NCI-H2171 treated with DMSO at 0.1 percent for 48 hours (cell line): Measurements from ENCODE around the gene CBLB.
"Not testable (repeated sequence)": the region's sequence is repeated elsewhere in the genome, so short reads cannot be mapped to it uniquely, and the experiment has no call there.

Experiments
- DNase-seq: peaks from one replicate; lab custom pipeline; 2025; lab: John Stamatoyannopoulos, UW

Gene CBLB

DNA sequence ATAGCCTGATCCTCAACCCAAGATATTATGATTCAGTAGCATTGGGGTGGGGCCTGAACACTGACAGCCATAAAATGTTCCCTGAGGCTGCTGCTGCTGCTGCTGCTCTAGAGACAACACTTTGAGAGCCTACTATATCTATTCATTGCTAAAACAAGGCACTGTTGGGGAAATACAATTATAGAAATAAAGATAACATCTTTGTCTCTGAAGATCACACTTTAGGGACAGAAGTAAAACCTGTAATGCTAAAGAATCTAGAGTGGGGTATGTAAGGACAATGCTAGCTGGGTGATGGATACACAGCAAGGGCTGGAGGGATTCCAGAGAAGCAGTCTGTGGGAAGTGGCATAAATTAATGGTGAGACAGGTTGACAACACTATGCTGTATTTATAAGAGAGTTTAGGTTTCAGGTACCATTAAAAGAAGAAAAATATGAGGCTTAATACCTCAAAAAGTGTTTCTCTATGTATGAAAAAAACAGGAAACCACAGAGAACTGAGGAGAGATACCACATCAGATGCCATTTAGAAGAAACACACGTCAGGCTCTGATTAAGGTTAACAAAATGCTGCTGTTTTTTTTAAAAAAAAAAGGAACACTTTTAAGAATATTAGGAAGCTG is 115.9 kb downstream of the CBLB start:
- no peak for DNase-seq

DNA sequence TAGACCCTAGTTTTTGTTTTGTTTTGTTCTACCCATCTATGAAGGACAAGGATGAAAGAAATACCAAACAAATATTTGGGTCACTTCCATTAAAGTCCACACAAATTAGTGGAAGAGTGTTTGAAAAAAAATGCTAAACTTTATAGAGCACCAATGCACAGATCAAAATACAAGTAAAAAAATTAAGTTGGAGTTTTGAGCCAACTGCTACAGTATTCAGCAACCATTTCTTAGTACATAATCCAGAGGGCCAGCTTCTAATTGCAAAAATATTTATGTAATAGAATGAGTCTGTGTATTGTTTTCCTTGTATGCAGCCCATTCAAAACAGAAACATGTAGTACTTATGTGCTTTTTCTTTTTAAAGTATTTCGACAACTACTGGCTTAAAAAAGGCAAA is 121.1 kb downstream of the CBLB start:
- DNase-seq: no peak

DNA sequence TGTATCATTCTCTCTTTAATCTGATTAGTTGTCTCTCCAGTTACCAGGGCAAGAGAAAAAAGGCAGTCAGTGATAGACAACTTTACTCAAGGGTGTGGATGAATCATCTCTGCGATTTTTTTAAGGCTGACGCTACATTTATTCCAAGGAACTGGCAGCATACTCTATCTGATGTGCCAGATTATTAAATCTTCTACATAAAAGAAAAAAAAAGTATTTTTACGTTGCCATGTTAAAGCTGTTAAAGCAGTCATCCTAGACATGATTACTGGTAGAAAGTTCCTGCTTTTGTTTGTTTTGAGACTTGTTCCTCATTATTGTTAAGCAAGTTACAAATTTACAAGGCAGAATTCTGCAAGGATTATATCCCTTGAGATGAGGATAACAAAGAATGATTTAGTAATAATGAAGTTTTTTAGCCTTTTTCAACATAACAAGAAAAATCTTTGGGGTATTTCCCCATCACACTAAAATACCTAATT is 121.7 kb downstream of the CBLB start:
- no peak for DNase-seq

DNA sequence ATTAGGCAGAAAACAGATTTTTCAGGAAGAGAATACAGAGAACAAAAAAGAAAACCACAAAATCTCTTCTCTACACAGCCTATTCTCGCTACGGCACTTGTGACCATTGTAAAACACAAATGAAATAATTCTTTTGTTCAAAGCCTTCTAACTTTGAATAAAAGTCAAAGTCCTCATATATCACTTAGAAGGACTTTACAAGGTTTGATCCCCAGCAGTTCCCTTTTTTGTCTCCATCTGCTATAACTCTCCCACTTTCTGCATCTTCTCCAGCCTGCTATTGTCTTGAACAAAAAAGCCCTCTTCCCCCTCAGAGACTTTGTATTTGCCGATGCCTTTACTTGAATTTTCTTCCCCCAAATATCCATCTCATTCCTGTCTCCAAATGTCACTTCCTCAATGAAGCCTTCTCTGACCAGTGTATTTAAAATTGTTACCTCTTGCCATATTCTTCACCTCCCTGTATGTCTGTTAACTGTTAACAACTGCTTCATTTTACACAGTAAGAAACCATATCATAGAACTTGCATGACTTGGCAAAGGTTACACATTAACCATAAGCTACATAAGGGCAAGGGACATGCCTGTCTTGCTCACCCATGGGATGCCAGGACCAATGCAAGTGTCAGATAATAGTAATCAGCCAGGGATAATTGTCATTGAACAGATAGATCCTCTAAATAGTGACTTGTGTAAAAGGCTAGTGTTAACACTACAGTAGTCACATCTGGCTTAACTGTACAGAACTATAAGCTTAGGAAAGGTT is 122.4 kb downstream of the CBLB start:
- no peak for DNase-seq

DNA sequence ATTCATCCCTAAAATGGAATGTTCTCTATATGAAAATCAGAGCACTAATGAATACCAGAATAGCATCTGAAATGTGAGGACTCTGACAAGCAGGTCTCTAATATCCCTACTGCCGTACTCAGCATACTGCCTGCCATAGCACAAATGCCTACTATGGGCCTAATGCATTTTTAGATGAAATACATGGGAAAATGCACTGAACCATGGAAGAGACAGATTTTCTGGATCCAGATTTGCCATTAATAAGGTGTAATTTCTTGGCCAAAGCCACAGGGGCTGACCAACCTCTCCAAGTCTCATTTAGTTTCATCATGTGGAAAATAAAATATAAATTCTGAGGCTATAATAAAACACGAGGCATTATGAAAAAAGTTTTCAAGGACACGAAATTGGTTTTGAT is 123.8 kb downstream of the CBLB start:
- no peak for DNase-seq

DNA sequence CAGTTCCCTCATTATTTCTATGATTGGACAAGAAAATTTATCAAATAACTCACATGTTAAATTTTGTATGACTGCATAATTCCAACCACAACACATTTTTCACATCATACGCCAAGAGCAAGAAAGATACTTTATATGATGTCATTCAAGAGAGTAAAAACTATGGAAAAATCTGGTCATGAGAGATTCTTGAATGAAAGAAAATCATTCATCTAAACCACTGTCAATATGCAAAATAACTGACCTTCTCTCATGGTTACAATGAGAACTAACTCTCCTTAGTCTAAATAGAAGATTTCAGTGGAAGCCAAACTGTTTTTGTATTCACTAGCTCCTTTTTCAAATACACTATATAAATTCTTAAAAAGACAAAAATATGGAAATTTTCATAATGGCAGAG is 124.6 kb downstream of the CBLB start:
- DNase-seq: no peak

DNA sequence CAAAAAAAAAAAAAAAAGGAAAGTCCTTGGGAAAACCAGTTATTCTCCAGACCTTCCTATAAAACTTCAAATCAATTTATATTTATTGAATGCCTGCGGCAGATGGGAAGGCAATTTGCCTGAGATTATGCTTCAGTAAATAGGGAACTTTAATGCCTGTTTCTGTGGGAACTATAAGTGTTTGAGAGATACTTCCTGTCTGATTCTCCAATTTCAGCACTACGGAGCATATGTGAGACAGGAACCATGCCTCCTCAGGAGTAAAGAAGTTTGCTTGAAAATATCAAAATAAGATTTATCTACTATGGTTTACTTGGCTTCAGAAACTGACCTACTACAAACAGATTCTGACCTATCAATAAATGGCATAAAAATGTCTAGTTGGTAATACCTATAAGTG is 135.5 kb downstream of the CBLB start:
- peak; percentile 50 for DNase-seq

DNA sequence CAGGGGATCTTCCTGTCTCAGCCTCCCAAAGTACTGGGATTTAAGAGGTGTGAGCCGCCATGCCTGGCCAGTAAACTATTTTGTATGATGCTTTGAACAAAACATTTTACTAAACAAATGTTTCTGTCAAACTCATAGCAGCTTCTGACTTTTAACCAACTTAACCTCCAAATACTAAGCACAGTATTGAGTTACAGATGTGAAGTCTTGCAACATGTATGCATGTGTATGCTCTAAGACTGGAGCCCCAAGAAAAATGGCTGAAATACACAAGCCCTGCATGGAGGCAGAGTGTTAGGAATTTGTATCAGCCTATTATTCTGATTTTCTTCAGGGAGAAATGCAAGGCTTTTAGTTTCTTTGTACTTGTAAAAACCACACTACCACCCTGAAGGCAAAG is 137.1 kb downstream of the CBLB start:
- DNase-seq: no peak

DNA sequence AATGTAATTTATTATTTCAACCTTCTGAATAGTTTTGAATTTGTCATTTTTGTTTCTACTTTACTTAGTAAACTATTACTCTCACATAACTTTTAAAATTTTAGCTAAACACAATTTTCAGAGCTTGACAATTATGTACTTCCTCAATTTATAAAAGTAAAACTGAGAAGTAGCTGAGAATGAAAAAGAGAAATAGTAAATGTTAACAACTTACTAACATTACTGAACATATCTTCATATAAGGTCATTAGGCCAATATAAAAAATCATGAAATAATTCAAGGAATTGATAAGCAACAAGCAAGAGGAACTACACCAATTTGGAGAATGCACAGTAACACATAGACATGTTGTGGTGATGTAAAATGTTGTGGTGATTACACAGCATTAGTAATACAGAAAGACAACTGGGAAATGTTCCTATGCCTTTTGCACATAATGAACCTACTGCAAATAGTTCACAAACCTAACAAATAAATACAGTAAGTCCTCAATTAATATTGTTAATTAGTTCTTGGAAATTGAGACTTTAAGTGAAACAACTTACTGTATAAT is 137.9 kb downstream of the CBLB start:
- DNase-seq: no peak

DNA sequence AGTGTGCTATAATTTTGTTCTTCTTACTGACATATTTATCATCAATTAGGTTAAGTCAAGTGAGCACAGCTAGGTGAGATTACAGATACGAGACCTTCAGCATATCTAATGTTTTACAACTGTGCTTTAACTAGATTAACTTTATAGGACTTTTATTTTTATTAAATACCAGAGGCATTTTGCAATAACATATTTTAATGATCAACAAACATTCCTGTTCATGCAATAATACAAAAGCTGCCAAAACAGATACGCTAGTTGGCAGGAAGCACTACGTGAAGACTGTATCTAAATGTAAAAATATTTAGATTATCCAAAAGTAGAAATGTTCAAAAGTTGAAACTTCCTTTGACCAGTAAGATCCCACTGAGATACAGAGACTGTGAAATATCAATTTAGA is 139.1 kb downstream of the CBLB start:
- no peak for DNase-seq

DNA sequence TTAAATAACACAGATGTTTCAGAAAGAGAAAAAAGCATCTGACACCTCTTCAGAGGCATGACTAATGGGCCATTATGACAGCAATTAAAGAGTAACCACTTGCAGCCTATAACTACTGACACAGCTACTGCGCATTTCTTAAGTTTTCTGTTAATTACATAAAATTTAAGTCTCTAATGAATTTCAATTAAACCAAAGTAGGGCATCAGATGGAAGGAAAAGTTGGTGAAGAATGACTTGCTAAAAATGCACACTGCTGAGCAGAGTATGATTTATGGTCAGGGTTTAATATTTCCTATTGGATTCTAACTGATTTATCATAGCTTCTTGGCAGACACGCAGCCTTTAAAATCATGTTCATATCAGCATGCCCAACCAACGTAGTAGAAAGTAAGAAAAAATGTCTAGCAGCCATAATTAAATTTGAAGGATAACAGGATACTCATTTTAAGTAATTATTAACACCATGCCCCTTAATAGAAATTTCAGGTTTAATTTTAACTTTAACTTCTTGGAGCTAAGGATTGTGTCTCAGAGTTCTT is 140.0 kb downstream of the CBLB start:
- DNase-seq: peak; percentile 32

DNA sequence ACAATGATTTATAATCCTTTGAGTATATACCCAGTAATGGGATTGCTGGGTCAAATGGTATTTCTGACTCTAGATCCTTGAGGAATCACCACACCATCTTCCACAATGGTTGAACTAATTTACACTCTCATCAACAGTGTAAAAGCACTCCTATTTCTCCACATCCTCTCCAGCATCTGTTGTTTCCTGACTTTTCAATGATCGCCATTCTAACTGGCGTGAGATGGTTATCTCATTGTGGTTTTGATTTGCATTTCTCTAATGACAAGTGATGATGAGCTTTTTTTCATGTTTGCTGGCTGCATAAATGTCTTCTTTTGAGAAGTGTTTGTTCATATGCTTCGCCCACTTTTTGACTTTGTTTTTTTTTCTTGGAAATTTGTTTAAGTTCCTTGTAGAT is 141.8 kb downstream of the CBLB start:
- not testable (repeated sequence) for DNase-seq

DNA sequence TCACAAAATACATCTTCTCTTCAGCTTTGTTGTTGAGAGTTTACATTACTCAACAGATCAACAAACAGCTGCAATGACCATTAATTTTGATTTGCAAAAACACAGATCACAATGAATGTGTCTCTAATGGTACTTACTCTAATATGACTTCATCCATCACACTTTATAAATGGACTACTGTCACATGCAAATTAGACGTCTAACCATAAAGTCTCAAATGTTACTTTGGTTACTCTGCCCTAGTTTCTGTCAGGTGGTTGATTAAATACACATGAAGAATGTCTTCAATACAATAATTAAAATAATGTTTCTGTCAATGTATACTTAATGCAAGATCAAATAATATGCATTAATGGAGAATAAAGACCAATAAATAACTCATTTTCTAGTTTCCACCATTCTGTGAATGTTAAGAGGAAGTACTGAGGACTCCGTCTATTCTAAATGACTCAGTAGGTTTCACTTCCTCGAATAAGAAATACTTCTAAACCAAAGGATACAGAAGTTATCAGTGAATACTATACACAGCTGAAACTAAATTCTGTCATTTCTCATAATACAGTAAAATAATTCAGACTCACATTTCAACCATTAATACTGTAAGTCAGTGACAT is 145.8 kb downstream of the CBLB start:
- DNase-seq: no peak

DNA sequence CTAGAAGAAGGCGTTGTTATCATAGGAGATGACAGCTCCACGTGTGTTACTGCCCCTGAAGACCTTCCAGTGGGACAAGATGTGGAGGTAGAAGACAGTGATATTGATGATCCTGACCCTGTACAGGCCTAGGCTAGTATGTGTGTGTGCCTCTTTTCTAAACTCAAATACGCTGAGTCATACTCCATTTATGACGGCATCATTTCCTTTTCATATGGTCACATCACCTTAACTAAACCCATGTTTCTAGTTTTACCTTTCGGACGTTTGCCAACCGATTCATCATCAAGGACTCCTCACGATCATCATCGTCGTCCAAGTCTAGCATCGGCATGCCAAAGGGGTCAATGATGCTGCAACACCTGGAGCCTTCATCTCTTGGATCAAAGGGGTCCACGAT is 149.0 kb downstream of the CBLB start:
- no peak for DNase-seq

DNA sequence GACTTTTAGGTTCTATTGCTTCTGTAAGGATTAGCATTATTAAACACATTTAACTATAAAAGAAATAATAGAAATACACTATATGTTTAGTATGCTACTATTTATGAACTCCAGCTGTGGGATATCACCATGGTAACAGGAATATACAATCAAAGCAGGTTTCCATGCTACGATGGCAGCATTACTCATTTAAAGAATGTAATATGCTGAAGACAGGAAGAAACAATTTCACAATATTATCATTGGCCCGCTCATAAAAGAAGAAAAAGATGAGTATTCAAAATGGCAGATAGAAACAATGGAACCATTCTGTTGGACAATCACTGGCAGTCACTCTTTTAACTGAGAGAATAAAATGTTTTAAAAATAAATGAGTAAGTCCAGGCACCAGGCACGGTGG is 153.4 kb downstream of the CBLB start:
- no peak for DNase-seq

DNA sequence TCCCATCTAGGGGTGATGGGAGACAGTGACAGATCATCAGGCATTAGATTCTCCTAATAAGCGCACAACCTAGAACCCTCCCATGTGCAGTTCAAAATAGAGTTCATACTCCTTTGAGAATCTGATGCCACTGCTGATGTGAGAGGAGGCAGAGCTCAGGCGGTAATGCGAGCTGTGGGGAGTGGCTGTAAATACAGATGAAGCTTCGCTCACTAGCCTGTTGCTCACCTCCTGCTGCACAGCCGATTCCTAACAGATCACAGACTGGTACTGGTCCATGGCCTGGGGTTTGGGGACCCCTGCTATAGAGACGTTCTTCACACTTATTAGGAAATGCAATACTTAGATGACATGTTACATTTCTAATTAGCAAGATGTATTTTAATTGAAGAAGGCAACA is 154.4 kb downstream of the CBLB start:
- no peak for DNase-seq

DNA sequence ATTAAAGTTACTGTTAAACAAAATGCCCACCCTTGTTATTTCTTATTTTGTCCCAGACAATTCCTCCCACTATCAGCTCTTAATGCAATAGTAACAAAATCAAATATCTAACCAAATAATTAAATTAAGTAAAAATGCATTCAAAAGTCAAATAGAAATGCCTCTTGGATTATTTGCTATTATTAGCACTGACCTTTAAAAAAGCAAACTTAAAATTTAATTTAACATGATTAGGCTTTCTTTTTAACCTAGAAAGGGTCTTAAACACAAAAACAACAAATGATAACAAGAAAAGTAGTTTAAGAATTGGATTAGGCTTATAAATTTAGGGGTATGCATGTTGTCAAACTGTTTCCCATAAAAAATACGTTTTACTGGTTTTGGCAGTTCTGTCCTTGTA is 159.8 kb downstream of the CBLB start:
- DNase-seq: no peak

DNA sequence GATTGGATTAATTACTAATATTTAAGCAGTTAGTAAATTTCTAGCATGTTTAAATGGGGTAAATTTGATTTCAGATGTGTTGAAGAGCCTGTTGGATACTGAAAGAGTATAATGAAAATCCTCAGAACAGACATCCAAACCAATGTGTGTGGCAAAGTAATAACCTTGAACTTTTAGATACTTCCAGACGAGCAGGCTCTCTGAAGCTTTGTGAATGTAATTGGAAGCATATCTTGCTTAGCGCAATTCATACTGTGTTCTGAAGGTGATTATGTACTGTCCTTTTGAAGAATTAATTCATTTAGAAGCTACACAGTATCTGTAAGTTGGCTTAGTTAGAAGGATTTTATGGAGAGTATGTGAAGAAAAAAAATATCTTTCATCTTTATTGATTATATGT is 161.8 kb downstream of the CBLB start:
- no peak for DNase-seq

DNA sequence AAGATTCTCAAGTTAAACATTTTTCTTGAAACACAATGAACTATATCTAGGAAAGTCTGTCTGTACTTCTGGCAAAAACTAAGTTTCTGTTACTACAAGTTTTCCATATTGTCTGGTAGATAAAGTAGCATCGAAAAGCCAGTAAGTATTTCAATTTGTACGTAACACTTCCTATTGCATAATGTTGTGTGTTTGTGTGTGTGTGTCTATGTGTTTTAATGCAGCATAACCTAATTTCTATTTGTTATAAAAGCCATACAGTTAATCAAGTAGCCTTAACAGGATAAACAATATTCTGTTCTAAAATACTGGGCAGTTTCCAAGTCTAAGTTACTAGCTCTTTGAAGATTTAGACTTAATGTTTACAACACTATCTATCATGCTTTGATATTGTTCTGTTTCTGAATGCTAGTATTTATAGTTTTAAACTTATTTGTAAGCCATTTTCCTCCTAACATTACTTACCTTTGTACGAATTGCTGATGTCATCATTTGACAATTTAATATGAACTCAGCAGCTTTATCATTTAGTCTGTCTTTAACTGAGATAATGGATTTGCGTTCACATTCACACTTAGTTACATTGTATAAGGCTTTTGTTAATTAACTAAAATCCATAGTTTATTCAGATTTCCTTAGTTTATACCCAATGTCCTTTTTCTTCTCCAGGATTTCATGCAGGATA is 163.9 kb downstream of the CBLB start:
- DNase-seq: no peak

DNA sequence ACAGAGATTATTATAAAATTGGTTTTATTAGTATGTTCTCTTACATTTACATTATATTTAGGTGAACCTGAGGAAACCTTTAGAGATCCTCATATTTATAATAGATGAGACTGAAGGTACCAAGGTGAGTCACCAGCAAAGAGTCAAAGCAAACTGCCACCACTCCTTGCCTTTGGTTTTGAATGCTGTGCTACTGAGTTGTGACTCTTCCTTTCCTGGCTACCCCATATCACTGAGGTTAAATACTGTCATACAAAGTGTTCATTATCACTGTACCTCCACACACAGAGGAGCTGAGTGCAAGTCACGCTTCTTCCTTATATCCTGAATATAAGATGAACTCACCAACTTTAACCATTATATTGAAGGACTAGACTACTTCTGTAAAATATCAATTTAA is 168.2 kb downstream of the CBLB start:
- no peak for DNase-seq

DNA sequence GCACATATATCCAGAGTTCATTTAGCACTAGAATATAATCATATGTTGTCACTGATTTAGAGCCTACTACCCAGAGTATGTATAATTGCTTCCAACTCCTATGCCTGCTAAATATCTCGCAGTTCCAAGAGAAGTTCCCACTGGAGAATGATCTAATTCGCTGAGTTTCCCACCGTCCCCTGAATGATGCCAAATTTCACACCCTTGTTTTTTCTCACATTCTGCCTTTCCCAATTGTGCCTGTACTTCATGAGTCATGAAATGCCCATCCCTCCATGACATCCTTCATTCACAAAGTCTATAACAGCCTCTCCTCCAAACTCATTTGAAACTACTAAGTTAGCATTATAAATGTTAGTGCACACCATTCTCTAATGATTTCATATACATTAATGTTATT is 177.2 kb downstream of the CBLB start:
- DNase-seq: no peak

DNA sequence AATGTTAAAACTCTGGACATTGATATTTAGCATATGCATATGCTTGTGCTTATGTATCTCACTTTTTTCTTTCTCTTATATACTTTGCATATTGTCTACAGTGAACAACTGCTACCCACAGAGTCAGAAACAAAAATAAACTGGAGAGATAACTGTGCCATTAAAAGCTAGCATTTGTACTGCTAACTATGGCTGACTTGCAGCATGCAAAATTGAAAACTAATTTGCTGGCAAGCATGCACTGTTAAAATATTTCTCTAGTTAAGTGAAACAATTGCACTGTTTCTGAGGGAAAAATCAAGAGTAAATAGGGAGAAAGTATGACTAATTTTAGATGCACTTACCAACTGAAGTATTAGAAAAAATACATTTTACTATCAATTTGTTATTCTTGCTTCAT is 177.8 kb downstream of the CBLB start:
- DNase-seq: no peak
